ENCODE measurements around the gene PRM1. TPM values are rescaled to one million over a fixed set of nuclear protein-coding genes. Genes with fewer than 3 reads are reported as not detected.

The PRM1 gene
- total and polyA plus RNA-seq, 2 of the 13 experiments (the other 11 are each of a cell fraction or from before 2014, with no cell fraction given), result not detected

- TF ChIP-seq ARID5B (CRISPR knock-in tag; IDR thresholded peaks at IDR 0.05) (peak; percentile 29; the same call in 1 of the 2 replicates), ZNF788 (CRISPR knock-in tag; IDR thresholded peaks at IDR 0.05; ENCODE audit: borderline replicate concordance) (peak; percentile 61), NFE2L1 (CRISPR knock-in tag; IDR thresholded peaks at IDR 0.05; ENCODE audit: borderline replicate concordance) (no peak), ZC3H13 (CRISPR knock-in tag; IDR thresholded peaks at IDR 0.05) (peak; percentile 84), NR2F2 (IDR thresholded peaks at IDR 0.05; ENCODE audit: borderline replicate concordance, low read depth) (no peak; the same call in 1 of the 2 replicates), KDM3A (CRISPR knock-in tag; IDR thresholded peaks at IDR 0.05; ENCODE audit: low read depth) (peak; percentile 60; the same call in 1 of the 2 replicates), NFATC3 (CRISPR knock-in tag; IDR thresholded peaks at IDR 0.05) (no peak; the same call in 1 of the 2 replicates), ZNF563 (CRISPR knock-in tag; IDR thresholded peaks at IDR 0.05) (peak; percentile 58), FOSL2 (CRISPR knock-in tag; IDR thresholded peaks at IDR 0.05) (peak; percentile 14; the same call in 1 of the 2 replicates), ZNF225 (CRISPR knock-in tag; IDR thresholded peaks at IDR 0.05) (peak; percentile 73; the same call in 1 of the 2 replicates), HNRNPH1 (optimal IDR thresholded peaks at IDR 0.05; ENCODE audit: low read depth, low read length) (peak; percentile 38), MTF1 (CRISPR knock-in tag; IDR thresholded peaks at IDR 0.05) (peak; percentile 23; the same call in 1 of the 2 replicates), FIP1L1 (IDR thresholded peaks at IDR 0.05; ENCODE audit: borderline replicate concordance, insufficient read depth, low read depth, low read length) (no peak), FOXA1 (IDR thresholded peaks at IDR 0.05) (no peak), FOXA1 (CRISPR knock-in tag; IDR thresholded peaks at IDR 0.05) (0 out of 2 replicates have a peak, but pooled peaks have one; percentile 4), ELK4 (CRISPR knock-in tag; IDR thresholded peaks at IDR 0.05; ENCODE audit: borderline replicate concordance) (no peak; the same call in 1 of the 2 replicates), UBTF (CRISPR knock-in tag; IDR thresholded peaks at IDR 0.05) (peak; percentile 73), GZF1 (CRISPR knock-in tag; IDR thresholded peaks at IDR 0.05) (no peak), NAIF1 (CRISPR knock-in tag; IDR thresholded peaks at IDR 0.05; ENCODE audit: borderline replicate concordance) (no peak), SNAI1 (CRISPR knock-in tag; IDR thresholded peaks at IDR 0.05; ENCODE audit: borderline replicate concordance) (peak; percentile 71; the same call in 1 of the 2 replicates), ZMAT3 (CRISPR knock-in tag; conservative IDR thresholded peaks at IDR 0.05) (peak; percentile 84), ZNF547 (CRISPR knock-in tag; IDR thresholded peaks at IDR 0.05) (no peak), YEATS2 (CRISPR knock-in tag; IDR thresholded peaks at IDR 0.05; ENCODE audit: borderline replicate concordance) (no peak; the same call in 1 of the 2 replicates)
These were observed 25.1 kb downstream of the PRM1 start, which contains the start of gene SOCS1 (continued) for GRCh38 chr16:11255737-11256660.
